OCI-LY7 (cell line): ENCODE results near the gene ZNF526. TPM values are rescaled to one million over a fixed set of nuclear protein-coding genes. Genes with fewer than 3 reads are reported as not detected.

ENCODE experiments used
- BruUV-seq: library from RNA; stranded (reverse); fragments of 400-500 nt; replicated peaks from 2 replicates; lab custom pipeline; 2021; lab: Mats Ljungman, UMichigan
- CTCF ChIA-PET: fragments of 300-600 bp; sonication (Branson Sonifier 250); formaldehyde crosslinking; loops from one replicate; lab custom pipeline; 2022; ENCODE audit warnings: antibody characterized with exemption; ENCODE audit not compliant: unreplicated experiment; lab: Charles Lee
- POLR2A ChIA-PET: fragments of 300-600 bp; sonication (Branson Sonifier 250); formaldehyde crosslinking; loops from one replicate; lab custom pipeline; 2022; ENCODE audit warnings: antibody characterized with exemption; lab: Charles Lee
- DNase-seq: peaks from one replicate; pipeline ENCODE4 v3.0.0-alpha.2; 2015; ENCODE audit warnings: low spot score
- H2AFZ ChIP-seq: fragments of 200-600 bp; sonication (generic), shearing (Covaris generic); 2 replicates; pipeline ENCODE4 v1.6.1; 2014; ENCODE audit warnings: mild to moderate bottlenecking, antibody characterized with exemption, low read length, moderate library complexity
- H3K27ac ChIP-seq: fragments of 200-600 bp; sonication (generic); 2 replicates; pipeline ENCODE4 v1.5.1; 2014; ENCODE audit warnings: mixed run types, low read depth, mild to moderate bottlenecking, moderate library complexity, low read length, inconsistent platforms; ENCODE audit not compliant: poor library complexity, severe bottlenecking
- H3K36me3 ChIP-seq: fragments of 200-600 bp; sonication (generic); 2 replicates; pipeline ENCODE4 v1.6.1; 2014; ENCODE audit warnings: mild to moderate bottlenecking, antibody characterized with exemption, low read length, moderate library complexity, mixed read lengths; ENCODE audit not compliant: insufficient read depth
- H3K4me1 ChIP-seq: fragments of 200-600 bp; sonication (generic); 2 replicates; pipeline ENCODE4 v1.5.1; 2014; ENCODE audit warnings: mild to moderate bottlenecking, low read length; ENCODE audit not compliant: insufficient read depth, poor library complexity, severe bottlenecking
- H3K4me2 ChIP-seq: fragments of 200-600 bp; sonication (generic); 2 replicates; pipeline ENCODE4 v1.6.1; 2014; ENCODE audit warnings: mild to moderate bottlenecking, low read length
- H3K4me3 ChIP-seq: fragments of 200-600 bp; sonication (generic); 2 replicates; pipeline ENCODE4 v1.5.1; 2014; ENCODE audit warnings: mild to moderate bottlenecking, low read depth, low read length; ENCODE audit not compliant: poor library complexity, severe bottlenecking
- H3K79me2 ChIP-seq: fragments of 200-600 bp; sonication (generic); 2 replicates; pipeline ENCODE4 v1.6.1; 2016; ENCODE audit warnings: low read depth, mild to moderate bottlenecking, low read length, moderate library complexity, mixed read lengths; ENCODE audit not compliant: insufficient read depth
- H3K9me2 ChIP-seq: fragments of 200-600 bp; sonication (generic); 2 replicates; pipeline ENCODE4 v1.6.1; 2016; ENCODE audit warnings: mild to moderate bottlenecking, low read length, mixed read lengths; ENCODE audit not compliant: insufficient read depth
- H3K9me3 ChIP-seq: fragments of 200-600 bp; sonication (generic); 2 replicates; pipeline ENCODE4 v1.6.1; 2014; ENCODE audit warnings: mild to moderate bottlenecking, mixed run types, low read length, mixed read lengths
- H4K20me1 ChIP-seq: fragments of 200-600 bp; sonication (generic); 2 replicates; pipeline ENCODE4 v1.6.1; 2014; ENCODE audit warnings: mild to moderate bottlenecking, antibody characterized with exemption, low read length, moderate library complexity, mixed read lengths; ENCODE audit not compliant: insufficient read depth
- EZH2phosphoT487 ChIP-seq: fragments of 200-600 bp; sonication (generic); IDR thresholded peaks from 2 replicates; pipeline ENCODE4 v1.6.1; 2018; ENCODE audit warnings: low read depth, borderline replicate concordance, mild to moderate bottlenecking, mixed run types, antibody characterized with exemption, low read length, moderate library complexity, mixed read lengths
- intact Hi-C: fragments of 100-400 bp; cut with micrococcal nuclease; formaldehyde crosslinking; loops from one replicate; pipeline ENCODE4 v1.10.0; 2022; ENCODE audit not compliant: unreplicated experiment
- total RNA-seq, 2 experiments: library from RNA; depleted of rRNA in 1 of 2; stranded (reverse); fragments of >200 nt in 1 of 2; shearing (Covaris generic) in 1 of 2; gene quantifications; 2 replicates each; pipeline ENCODE4 v1.2.3, GENCODE V29; 2014 to 2022
- TF ChIP-seq, protein P1 (sequence below): fragments of 200-600 bp; sonication (generic); conservative IDR thresholded peaks from 2 replicates; pipeline ENCODE4 v1.5.1; 2014; ENCODE audit warnings: mild to moderate bottlenecking, antibody characterized with exemption, low read length, moderate library complexity, mixed read lengths

Gene ZNF526
- total RNA-seq, 2 experiments from 2014 or later = 9.0 to 12.7 TPM

DNA sequence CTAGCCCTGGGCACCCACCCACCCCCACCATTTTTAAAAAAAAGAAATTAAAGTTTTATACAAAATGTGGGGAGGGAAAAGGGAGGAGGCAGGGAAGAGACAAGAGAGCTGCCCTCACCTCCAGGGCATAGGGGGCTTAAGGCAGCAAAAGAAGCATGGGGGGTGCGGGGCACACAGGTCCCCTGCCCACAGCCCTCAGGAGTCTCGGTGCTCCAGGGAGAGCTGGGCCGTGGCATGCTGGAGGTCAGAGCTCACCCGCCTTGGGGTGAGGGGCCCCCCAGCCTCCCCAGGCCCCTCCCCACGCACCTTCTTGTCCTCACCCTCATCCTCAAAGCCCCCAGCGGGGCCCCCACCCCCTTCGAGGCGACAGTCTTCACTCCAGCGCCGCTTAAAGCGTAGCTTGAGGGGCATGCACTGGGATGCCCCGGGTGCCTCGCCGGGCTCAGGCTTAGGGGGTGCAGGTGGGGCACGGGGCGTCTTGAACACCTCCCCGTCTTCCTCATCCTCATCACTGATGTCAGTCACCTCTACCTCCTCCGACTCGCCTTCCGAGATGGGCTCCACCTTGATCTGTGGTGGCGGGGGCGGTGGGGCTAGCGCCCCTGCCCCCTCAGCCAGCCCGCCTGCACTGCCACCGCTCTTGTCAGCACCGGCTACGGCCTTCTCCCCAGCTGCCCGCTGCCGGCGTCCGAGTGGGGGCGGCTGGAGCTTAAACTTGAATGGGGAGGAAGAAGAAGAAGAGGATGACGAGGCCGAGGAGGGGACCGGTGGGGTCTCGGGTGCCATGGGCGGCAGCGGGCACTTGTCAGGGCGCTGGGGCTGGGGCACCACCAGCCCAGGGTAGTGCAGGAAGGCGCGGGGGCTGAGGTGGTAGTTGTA lies 28.4 kb downstream of the ZNF526 start:
- no TSS peak for BruUV-seq
- Histone ChIP-seq H3K4me1 (peaks cover 35% of the 10 kb centered on the region), H3K27ac (no peak overlapping the region), H2AFZ (no peak overlapping the region), H3K4me3 (no peak overlapping the region), H3K4me2 (no peak overlapping the region), H3K9me2 (no peaks in the 10 kb centered on the region), H4K20me1 (no peaks in the 10 kb centered on the region; the same call in 1 of the 2 replicates), H3K9me3 (no peaks in the 10 kb centered on the region), H3K79me2 (peaks cover 19% of the 10 kb centered on the region; the same call in 1 of the 2 replicates), H3K36me3 (peaks cover 29% of the 10 kb centered on the region)
- ChIA-PET POLR2A (no interaction called here), CTCF (no interaction called here)
- DNase-seq = no peak
- intact Hi-C loops = no loop called here
- TF ChIP-seq, protein P1, sequence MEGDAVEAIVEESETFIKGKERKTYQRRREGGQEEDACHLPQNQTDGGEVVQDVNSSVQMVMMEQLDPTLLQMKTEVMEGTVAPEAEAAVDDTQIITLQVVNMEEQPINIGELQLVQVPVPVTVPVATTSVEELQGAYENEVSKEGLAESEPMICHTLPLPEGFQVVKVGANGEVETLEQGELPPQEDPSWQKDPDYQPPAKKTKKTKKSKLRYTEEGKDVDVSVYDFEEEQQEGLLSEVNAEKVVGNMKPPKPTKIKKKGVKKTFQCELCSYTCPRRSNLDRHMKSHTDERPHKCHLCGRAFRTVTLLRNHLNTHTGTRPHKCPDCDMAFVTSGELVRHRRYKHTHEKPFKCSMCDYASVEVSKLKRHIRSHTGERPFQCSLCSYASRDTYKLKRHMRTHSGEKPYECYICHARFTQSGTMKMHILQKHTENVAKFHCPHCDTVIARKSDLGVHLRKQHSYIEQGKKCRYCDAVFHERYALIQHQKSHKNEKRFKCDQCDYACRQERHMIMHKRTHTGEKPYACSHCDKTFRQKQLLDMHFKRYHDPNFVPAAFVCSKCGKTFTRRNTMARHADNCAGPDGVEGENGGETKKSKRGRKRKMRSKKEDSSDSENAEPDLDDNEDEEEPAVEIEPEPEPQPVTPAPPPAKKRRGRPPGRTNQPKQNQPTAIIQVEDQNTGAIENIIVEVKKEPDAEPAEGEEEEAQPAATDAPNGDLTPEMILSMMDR = no peak
- no peak for TF ChIP-seq EZH2phosphoT487

DNA sequence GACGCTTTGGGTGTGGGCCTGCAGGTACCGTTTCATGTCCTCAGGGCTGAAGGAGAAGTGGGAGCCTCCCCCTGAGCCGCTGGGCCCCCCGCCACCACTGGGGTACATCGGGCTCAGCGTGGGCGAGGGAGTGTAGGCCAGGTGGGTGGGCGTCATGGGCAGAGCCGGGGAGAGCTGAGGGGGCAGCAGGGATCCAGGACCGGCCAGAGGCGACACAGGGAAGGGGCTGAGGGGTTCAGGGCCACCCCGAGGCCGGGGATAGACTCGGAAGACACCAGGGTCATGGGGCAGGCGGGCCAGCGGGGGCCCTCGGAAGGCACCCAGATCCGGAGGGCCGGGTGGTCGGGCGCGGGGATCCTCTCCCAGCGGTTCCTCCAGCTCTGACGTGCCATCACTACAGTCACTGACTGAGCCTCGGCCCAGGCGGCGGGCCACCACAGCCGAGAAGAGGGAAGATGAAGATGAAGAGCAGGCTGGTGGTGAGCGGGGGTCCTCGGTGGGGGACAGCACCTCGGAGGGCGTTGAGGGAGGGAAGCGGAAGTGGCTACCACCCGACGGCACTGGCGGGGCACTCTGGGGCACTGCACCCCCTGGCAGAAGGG lies 29.1 kb downstream of the ZNF526 start:
- H3K9me3 ChIP-seq = no peaks in the 10 kb centered on the region
- H2AFZ ChIP-seq = no peak overlapping the region
- peaks cover 35% of the 10 kb centered on the region for H3K4me1 ChIP-seq
- H3K27ac ChIP-seq = no peak overlapping the region
- H3K4me3 ChIP-seq = no peak overlapping the region
- CTCF ChIA-PET = no interaction called here
- no peak for TF ChIP-seq EZH2phosphoT487
- TF ChIP-seq, protein P1 = no peak
- H3K9me2 ChIP-seq = no peaks in the 10 kb centered on the region
- no TSS peak for BruUV-seq
- intact Hi-C loops = no loop called here
- DNase-seq = no peak
- POLR2A ChIA-PET = no interaction called here
- H3K4me2 ChIP-seq = no peak overlapping the region
- no peaks in the 10 kb centered on the region; the same call in 1 of the 2 replicates for H4K20me1 ChIP-seq
- peaks cover 29% of the 10 kb centered on the region for H3K36me3 ChIP-seq
- peaks cover 22% of the 10 kb centered on the region; the same call in 1 of the 2 replicates for H3K79me2 ChIP-seq
